ENCODE data around the gene COL12A1. TPM values are rescaled to one million over a fixed set of nuclear protein-coding genes. Genes with fewer than 3 reads are reported as not detected.

The COL12A1 gene
- total and polyA plus RNA-seq, 2 experiments from 2014 or later = 0.32 to 0.66 TPM

DNA sequence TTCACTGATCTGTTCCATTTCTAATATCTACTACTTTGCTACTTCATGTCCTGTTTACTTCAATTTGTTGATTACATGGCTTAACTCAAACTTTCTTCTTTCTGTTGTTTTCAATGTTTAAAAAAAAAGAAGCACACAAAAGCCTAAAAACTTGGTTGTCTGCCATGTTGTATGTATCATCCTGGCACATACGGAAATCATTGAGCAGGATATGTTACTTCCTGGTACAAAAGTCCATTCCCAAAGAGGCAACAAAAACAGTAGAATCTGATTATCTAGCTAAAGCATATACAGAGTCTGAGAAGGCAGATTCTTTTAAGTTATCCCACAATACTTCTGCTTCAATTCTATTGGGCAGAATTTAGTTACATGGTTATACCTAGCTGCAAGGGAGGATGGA lies 14.5 kb upstream of the COL12A1 start:
- TF ChIP-seq, protein P1, sequence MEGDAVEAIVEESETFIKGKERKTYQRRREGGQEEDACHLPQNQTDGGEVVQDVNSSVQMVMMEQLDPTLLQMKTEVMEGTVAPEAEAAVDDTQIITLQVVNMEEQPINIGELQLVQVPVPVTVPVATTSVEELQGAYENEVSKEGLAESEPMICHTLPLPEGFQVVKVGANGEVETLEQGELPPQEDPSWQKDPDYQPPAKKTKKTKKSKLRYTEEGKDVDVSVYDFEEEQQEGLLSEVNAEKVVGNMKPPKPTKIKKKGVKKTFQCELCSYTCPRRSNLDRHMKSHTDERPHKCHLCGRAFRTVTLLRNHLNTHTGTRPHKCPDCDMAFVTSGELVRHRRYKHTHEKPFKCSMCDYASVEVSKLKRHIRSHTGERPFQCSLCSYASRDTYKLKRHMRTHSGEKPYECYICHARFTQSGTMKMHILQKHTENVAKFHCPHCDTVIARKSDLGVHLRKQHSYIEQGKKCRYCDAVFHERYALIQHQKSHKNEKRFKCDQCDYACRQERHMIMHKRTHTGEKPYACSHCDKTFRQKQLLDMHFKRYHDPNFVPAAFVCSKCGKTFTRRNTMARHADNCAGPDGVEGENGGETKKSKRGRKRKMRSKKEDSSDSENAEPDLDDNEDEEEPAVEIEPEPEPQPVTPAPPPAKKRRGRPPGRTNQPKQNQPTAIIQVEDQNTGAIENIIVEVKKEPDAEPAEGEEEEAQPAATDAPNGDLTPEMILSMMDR (IDR thresholded peaks at IDR 0.05; ENCODE audit: low read depth, low read length) = no peak
- no peaks in the 10 kb centered on the region for H3K4me1 ChIP-seq (ENCODE audit: low read depth)
- no peaks in the 10 kb centered on the region for H3K27me3 ChIP-seq
- H3K27ac ChIP-seq = no peak overlapping the region
- H3K4me3 ChIP-seq = no peak overlapping the region
- H3K9me3 ChIP-seq (ENCODE audit: low read depth) = no peaks in the 10 kb centered on the region
- no peaks in the 10 kb centered on the region for H3K36me3 ChIP-seq
- DNase-seq (ENCODE audit: low read depth in 1 of 2, low spot score in 1 of 2) = no peak

DNA sequence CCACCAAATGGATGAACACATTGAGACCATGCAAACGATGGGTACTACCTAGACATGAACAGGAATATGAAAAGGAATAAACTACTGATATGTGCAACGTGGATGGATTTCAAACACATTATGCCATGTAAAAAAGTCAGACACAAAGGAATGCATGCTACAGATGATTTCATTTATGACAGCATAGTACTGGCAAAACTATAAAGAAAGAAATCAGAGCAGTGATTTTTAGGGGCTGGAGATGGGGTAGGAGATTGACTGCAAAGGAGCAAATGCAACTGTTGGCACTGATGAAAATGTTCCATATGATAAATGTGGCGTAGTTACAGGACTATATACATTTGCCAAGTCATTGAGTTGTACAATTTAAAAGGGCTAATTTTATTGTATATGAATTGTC lies 13.4 kb upstream of the COL12A1 start:
- TF ChIP-seq, protein P1 (IDR thresholded peaks at IDR 0.05; ENCODE audit: low read depth, low read length) = no peak
- peaks cover 3% of the 10 kb centered on the region for H3K4me1 ChIP-seq (ENCODE audit: low read depth)
- no peak overlapping the region for H3K27ac ChIP-seq
- H3K9me3 ChIP-seq (ENCODE audit: low read depth) = no peaks in the 10 kb centered on the region
- DNase-seq (ENCODE audit: low read depth in 1 of 2, low spot score in 1 of 2) = no peak
- no peaks in the 10 kb centered on the region for H3K36me3 ChIP-seq
- H3K4me3 ChIP-seq = no peak overlapping the region
- no peaks in the 10 kb centered on the region for H3K27me3 ChIP-seq

DNA sequence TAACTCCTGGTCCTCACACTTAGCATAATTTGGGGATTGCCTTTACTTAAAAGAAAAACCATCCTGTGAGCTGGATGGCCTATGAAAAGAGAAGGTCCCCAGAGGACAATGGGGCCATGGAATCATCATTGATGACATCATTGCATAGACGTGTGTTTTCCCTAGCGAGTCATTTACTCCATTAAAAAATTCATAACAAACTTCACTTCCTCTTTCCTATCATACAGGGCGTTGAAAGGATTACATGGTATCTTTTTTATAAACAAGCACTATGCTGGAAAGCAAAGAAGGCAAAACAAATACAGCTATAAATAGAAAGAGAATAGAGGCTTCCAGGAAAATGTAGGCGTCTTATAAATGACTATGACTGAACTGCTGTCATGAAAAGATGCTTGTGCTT lies 11.3 kb upstream of the COL12A1 start:
- Histone ChIP-seq H3K27me3 (no peaks in the 10 kb centered on the region), H3K27ac (no peak overlapping the region), H3K4me1 (ENCODE audit: low read depth) (peaks cover 9% of the 10 kb centered on the region), H3K9me3 (ENCODE audit: low read depth) (no peaks in the 10 kb centered on the region), H3K36me3 (no peaks in the 10 kb centered on the region), H3K4me3 (no peak overlapping the region)
- TF ChIP-seq, protein P1 (IDR thresholded peaks at IDR 0.05; ENCODE audit: low read depth, low read length) = no peak
- DNase-seq (ENCODE audit: low read depth in 1 of 2, low spot score in 1 of 2) = peak in 1 of 2 donors; percentile 58

DNA sequence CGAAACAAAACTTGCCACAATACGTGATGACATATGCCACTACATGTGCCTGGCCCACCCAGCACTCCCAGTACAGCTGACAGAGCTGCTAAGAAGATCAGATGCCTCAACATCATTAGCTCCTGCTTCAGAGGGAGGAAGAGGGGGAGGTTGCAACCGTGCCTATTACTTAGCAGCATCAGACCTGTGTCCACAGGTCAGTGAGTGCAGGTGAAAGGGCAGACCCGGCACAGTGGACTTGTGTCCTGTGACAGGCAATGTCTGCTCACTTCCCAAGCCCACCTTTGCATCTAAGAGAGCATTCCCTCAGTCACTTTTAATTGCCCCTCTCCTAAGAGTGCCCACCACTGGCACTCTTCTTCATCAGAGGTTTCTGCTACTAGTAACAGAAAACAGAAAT lies 9.4 kb upstream of the COL12A1 start:
- DNase-seq (ENCODE audit: low read depth in 1 of 2, low spot score in 1 of 2) = peak in 1 of 2 donors; percentile 20
- H3K4me1 ChIP-seq (ENCODE audit: low read depth) = peaks cover 13% of the 10 kb centered on the region
- no peaks in the 10 kb centered on the region for H3K9me3 ChIP-seq (ENCODE audit: low read depth)
- H3K27ac ChIP-seq = no peak overlapping the region
- H3K4me3 ChIP-seq = no peak overlapping the region
- no peaks in the 10 kb centered on the region for H3K27me3 ChIP-seq
- TF ChIP-seq, protein P1 (IDR thresholded peaks at IDR 0.05; ENCODE audit: low read depth, low read length) = no peak
- H3K36me3 ChIP-seq = no peaks in the 10 kb centered on the region

DNA sequence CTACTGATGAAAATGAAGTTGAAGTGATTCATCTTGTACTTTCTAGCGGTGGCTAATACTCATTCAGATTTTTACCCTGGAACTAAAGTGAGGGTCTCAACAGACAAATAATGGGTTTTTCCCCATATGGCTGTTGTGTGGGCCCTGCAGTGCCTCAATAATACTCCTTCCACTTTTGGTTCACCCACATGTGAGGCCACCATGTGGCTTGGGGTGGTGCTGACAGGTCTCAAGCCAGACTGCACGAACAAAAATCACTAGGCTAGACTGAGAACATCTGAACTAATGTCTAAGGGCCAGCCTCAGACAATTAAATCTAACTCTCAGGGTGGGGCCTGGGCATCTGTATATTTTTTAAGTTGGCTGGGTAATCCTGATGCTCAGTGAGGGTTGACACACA lies 7.9 kb upstream of the COL12A1 start:
- H3K9me3 ChIP-seq (ENCODE audit: low read depth) = no peaks in the 10 kb centered on the region
- no peak overlapping the region for H3K27ac ChIP-seq
- no peak overlapping the region for H3K4me3 ChIP-seq
- TF ChIP-seq, protein P1 (IDR thresholded peaks at IDR 0.05; ENCODE audit: low read depth, low read length) = no peak
- H3K27me3 ChIP-seq = peaks cover 7% of the 10 kb centered on the region
- H3K4me1 ChIP-seq (ENCODE audit: low read depth) = peaks cover 13% of the 10 kb centered on the region
- H3K36me3 ChIP-seq = no peaks in the 10 kb centered on the region
- DNase-seq (ENCODE audit: low read depth in 1 of 2, low spot score in 1 of 2) = no peak

DNA sequence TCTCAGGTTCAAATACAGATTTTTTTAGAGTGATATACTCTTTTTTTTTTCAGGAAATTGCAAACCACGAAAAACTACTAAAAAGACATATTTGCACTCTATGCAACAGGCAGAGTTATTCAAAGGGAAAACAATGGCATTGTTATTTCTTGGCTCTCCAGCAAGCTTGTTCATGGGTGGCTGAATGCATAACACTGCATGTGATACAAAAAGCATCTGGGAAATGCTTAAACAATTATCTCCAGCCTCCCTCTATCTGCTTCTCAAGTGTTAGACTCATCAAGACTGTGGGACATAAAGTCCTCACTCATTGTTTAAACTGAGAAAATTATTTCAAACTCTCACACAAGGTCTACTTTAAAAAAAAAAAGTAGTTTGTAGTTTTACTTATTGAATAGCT lies 7.3 kb upstream of the COL12A1 start:
- H3K27me3 ChIP-seq = peaks cover 13% of the 10 kb centered on the region
- H3K27ac ChIP-seq = no peak overlapping the region
- peak in 1 of 2 donors; percentile 65 for DNase-seq (ENCODE audit: low read depth in 1 of 2, low spot score in 1 of 2)
- H3K4me3 ChIP-seq = no peak overlapping the region
- H3K9me3 ChIP-seq (ENCODE audit: low read depth) = no peaks in the 10 kb centered on the region
- no peaks in the 10 kb centered on the region for H3K36me3 ChIP-seq
- TF ChIP-seq, protein P1 (IDR thresholded peaks at IDR 0.05; ENCODE audit: low read depth, low read length) = no peak
- H3K4me1 ChIP-seq (ENCODE audit: low read depth) = peaks cover 13% of the 10 kb centered on the region

All from cardiac muscle cell (in vitro differentiated cells and primary cell).